Measurements from ENCODE around the gene THBS3. TPM values are rescaled to one million over a fixed set of nuclear protein-coding genes. Genes with fewer than 3 reads are reported as not detected.

THBS3 gene
- total RNA-seq, 1 donor from 2014 or later: 7.2 TPM

DNA sequence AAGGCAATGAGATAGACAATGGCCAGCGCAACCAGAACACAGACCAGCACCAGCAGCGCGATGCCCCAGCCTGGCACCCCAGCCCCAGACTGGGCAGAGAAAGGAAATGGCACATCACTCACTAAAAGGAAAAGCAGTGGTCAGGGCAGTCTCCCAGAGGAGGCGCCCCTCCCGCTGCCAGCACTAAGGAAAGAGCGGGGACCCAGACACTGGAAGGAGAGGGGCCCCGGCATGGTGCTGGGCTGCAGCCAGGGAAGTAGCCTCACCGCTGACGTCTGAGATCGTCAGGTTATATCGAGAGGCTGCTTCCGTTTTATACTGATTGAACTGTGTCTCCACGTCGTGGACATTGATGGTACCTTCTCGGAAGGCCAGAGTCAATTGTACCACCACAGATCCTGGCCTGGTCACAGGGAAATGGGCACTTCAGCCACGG, 20.2 kb downstream of the THBS3 start:
- TF ChIP-seq, protein P1, sequence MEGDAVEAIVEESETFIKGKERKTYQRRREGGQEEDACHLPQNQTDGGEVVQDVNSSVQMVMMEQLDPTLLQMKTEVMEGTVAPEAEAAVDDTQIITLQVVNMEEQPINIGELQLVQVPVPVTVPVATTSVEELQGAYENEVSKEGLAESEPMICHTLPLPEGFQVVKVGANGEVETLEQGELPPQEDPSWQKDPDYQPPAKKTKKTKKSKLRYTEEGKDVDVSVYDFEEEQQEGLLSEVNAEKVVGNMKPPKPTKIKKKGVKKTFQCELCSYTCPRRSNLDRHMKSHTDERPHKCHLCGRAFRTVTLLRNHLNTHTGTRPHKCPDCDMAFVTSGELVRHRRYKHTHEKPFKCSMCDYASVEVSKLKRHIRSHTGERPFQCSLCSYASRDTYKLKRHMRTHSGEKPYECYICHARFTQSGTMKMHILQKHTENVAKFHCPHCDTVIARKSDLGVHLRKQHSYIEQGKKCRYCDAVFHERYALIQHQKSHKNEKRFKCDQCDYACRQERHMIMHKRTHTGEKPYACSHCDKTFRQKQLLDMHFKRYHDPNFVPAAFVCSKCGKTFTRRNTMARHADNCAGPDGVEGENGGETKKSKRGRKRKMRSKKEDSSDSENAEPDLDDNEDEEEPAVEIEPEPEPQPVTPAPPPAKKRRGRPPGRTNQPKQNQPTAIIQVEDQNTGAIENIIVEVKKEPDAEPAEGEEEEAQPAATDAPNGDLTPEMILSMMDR (IDR thresholded peaks at IDR 0.05; ENCODE audit: borderline replicate concordance): no peak
- no peak for DNase-seq
- H3K27me3 ChIP-seq (ENCODE audit: low read depth): no peaks in the 10 kb centered on the region
- no peak overlapping the region for H3K27ac ChIP-seq (replicated peaks)
- H3K36me3 ChIP-seq: no peaks in the 10 kb centered on the region
- H3K4me1 ChIP-seq: peaks cover 15% of the 10 kb centered on the region
- intact Hi-C loops (cut with micrococcal nuclease): no loop called here
- no peak overlapping the region for H3K4me3 ChIP-seq
- H3K9me3 ChIP-seq (replicated peaks): no peaks in the 10 kb centered on the region

DNA sequence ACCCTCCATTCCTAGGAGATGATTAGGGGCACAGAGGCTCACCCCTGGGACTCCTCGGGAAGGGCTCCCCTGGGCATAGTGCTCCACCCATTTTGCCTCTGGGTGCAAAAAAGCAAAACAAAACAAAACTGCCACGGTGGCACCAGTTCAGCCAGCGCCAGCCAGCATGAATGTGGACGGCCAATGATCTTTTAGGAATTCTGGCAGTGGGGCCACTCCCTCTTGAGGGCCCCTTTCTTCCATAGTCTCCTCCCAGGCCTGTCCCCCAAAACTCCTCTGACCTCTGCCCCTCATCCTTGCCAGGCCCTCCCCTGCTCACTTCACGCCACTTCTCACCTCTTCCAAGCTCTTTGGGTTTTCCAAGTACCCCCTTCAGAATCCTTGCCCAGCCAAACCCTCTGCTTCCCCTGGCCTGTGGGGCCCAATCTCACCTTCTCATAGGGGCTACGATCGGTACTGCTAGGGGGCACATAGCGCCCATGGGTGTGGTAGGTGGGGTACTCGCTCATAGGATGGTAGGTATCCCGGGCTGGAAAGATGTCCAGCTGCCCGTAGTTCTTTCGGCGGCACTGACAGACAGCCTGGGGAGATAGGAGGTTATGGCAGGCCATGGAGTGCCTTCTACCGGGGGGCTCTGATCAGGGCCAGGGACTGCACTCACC, 20.8 kb downstream of the THBS3 start:
- intact Hi-C loops (cut with micrococcal nuclease): no loop called here

DNA sequence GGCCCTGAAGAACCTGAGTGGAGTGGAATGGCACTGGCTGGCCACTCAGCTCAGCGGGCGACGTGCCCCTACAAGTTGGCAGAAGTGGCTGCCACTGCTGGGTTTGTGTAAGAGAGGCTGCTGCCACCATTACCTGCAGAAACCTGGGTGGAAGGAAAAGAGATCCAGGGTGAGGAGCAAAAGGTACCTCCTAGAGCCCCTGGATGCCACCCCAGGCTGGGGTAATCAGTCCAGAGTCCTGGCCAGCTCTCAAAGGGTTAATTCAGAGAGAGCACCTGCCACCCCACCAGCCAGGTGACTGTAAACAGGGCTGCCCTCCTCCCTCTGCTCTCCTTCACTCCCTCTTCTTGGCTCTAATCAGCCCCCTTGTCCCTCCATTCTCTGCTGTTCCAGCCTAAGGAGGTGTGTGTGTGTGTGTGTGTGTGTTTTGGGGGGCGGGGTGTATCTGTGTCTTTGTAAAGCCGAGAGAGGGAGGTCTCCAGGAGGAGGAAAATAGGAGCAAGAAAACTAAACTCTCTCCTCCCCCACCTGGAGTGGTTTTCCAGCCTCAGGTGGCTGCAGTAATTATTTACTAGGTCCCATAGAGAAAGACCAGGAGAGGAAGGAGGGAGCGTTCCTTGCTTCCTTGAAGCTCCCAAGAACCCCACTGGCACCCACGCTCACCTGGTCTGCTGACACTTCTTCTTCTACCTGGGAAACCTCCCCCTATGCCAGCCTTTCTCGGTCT, 21.5 kb downstream of the THBS3 start:
- peaks cover 15% of the 10 kb centered on the region for H3K4me1 ChIP-seq
- DNase-seq: peak; percentile 9

More for the DNA sequence above, 20.8 kb downstream of the THBS3 start:
- DNase-seq: peak; percentile 2
- H3K4me1 ChIP-seq: peaks cover 15% of the 10 kb centered on the region
- H3K36me3 ChIP-seq: no peaks in the 10 kb centered on the region
- H3K27ac ChIP-seq (replicated peaks): no peak overlapping the region
- no peaks in the 10 kb centered on the region for H3K27me3 ChIP-seq (ENCODE audit: low read depth)
- no peak overlapping the region for H3K4me3 ChIP-seq
- TF ChIP-seq, protein P1 (IDR thresholded peaks at IDR 0.05; ENCODE audit: borderline replicate concordance): no peak
- no peaks in the 10 kb centered on the region for H3K9me3 ChIP-seq (replicated peaks)

DNA sequence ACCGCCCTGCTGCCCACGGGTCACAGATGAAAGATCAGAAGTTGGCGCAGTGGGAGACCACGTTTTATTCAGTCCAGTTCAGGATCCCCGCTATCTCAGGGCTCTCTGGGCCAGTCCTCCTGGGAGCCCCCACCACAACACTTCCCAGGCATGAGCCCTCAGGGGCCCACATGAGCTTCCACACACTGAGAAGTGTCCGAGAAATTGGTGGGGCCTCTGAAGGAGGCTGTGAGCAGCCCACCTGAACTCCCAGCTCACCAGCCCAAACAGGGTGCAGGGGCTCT, 22.0 kb downstream of the THBS3 start:
- H3K27ac ChIP-seq (replicated peaks): peak overlapping the region; percentile 78
- intact Hi-C loops (cut with micrococcal nuclease): no loop called here
- H3K27me3 ChIP-seq (ENCODE audit: low read depth): no peaks in the 10 kb centered on the region
- no peak overlapping the region for H3K4me3 ChIP-seq
- TF ChIP-seq, protein P1 (IDR thresholded peaks at IDR 0.05; ENCODE audit: borderline replicate concordance): no peak
- H3K4me1 ChIP-seq: peaks cover 15% of the 10 kb centered on the region
- H3K36me3 ChIP-seq: no peaks in the 10 kb centered on the region
- no peak for DNase-seq
- no peaks in the 10 kb centered on the region for H3K9me3 ChIP-seq (replicated peaks)

More for the DNA sequence above, 21.5 kb downstream of the THBS3 start:
- H3K27ac ChIP-seq (replicated peaks): no peak overlapping the region
- H3K27me3 ChIP-seq (ENCODE audit: low read depth): no peaks in the 10 kb centered on the region
- no peaks in the 10 kb centered on the region for H3K9me3 ChIP-seq (replicated peaks)
- intact Hi-C loops (cut with micrococcal nuclease): no loop called here
- no peaks in the 10 kb centered on the region for H3K36me3 ChIP-seq
- H3K4me3 ChIP-seq: no peak overlapping the region
- TF ChIP-seq, protein P1 (IDR thresholded peaks at IDR 0.05; ENCODE audit: borderline replicate concordance): no peak

DNA sequence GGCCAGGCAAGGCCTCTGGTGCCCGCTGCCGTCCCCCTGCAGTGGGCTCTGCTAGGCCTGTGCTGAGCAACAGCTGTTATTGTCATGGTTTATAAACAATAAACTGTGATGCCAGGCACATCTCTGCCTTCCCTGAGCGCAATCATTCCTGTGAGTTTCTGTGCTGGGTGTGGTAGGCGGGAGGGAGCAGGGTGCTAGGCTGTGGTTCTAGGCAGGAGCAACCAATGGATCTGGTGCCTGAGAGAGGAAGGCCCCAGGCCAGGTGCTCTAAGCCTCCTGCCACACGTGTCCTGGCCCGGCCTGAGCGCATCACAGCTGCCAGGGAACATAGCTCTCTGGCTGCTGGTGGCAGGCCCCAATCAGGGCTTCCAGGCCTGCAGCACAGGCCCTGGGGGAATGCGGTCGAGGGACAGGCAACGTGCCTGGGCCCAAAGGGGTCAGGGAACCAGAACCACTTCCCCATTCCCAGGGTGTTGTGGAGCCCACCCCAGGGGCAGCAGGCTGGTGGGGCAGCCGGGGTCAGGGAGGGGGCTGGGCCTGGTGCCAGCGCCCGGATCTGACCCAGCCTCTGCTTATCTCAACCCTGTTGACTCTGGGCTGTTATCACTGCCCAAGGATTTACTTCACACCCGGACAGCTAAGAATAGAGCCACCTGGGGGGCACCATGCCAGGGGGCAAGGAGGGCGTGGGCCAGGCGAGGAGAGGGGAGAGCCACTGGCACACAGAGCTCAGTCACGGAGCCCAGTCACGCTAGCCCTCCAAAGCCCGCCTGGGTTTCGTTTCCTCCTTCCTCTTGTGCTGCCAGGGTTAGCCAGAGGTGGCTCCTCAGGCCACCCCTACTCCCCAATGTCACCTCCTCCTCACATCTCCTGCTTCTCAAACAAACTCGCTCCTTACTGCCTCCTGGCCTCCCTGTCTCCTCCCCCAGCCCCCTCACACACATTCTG, 22.6 kb downstream of the THBS3 start:
- TF ChIP-seq, protein P1 (IDR thresholded peaks at IDR 0.05; ENCODE audit: borderline replicate concordance): no peak
- Histone ChIP-seq H3K27me3 (ENCODE audit: low read depth) (no peaks in the 10 kb centered on the region), H3K27ac (replicated peaks) (peak overlapping the region; percentile 78), H3K36me3 (no peaks in the 10 kb centered on the region), H3K9me3 (replicated peaks) (no peaks in the 10 kb centered on the region), H3K4me1 (peaks cover 15% of the 10 kb centered on the region), H3K4me3 (no peak overlapping the region)
- intact Hi-C loops (cut with micrococcal nuclease): no loop called here
- peak; percentile 47 for DNase-seq
